A549 treated with RU486 at 1 μM for 4 hours (cell line): ENCODE data around the gene RAB35. TPM values are rescaled to one million over a fixed set of nuclear protein-coding genes. Genes with fewer than 3 reads are reported as not detected.

Experiments
- total RNA-seq: library from RNA; stranded (reverse); fragments of 200-300 nt; extraction: Qiagen RNA extraction; gene quantifications from 5 replicates; pipeline ENCODE4 v1.2.3, GENCODE V29; 2022; ENCODE audit warnings: low read depth

RAB35 gene
- 59.8 to 77.1 TPM (median 73.2 TPM) in 5 replicates for total RNA-seq

DNA sequence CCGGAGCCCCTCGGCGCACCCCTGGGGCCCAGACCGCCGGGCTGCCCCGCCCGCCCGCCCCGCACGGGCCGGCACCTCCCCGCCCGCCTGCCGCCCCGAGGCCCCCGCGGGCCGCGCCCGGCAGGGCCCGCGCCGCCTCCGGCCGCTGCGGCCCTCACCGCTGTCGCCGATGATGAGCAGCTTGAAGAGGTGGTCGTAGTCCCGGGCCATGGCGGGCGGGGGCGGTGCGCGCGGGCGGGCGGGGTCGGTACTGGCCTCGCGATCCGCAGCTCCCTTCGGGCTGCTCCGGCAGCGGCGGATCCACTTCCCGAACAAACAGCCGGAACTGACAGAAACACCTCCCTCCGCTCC lies at the start of gene RAB35:
Gene RAB35 (minus strand): TSS at position 313 of the 351 bp plus-strand sequence. CDS start 103 bp downstream, at position 210.

Other genes with a start within 250 kb of the RAB35 start
- gene CIT, start 239.4 kb downstream of the RAB35 start, total RNA-seq: 8.5 to 13.5 TPM (median 12.2 TPM) in 5 replicates
- gene BICDL1, start 127.5 kb downstream of the RAB35 start, total RNA-seq: 2.3 to 4.5 TPM (median 4.1 TPM) in 5 replicates
- 47.7 to 60.9 TPM (median 56.5 TPM) in 5 replicates for gene GCN1, start 78.0 kb upstream of the RAB35 start, total RNA-seq
- 3,316 to 3,538 TPM (median 3,483 TPM) in 5 replicates for gene RPLP0, start 84.4 kb upstream of the RAB35 start, total RNA-seq
- 153 to 186 TPM (median 160 TPM) in 5 replicates for gene PXN, start 149.0 kb upstream of the RAB35 start, total RNA-seq
- 9.9 TPM in 1 of 5 replicates, not detected in the others for gene RNU4-2, start 175.2 kb upstream of the RAB35 start, total RNA-seq
- gene RNU4-1, start 176.5 kb upstream of the RAB35 start, total RNA-seq: not detected in 5 replicates
- 0.49 to 0.99 TPM (median 0.80 TPM) in 5 replicates for gene SIRT4, start 185.6 kb upstream of the RAB35 start, total RNA-seq
- not detected in 5 replicates for gene PLA2G1B, start 211.0 kb upstream of the RAB35 start, total RNA-seq